OCI-LY1 (cell line): ENCODE data around the gene DPP4.

Experiments used
- H2AFZ ChIP-seq: fragments of 200-600 bp; sonication (generic), shearing (Covaris generic); 2 replicates; pipeline ENCODE4 v1.6.0; 2014; ENCODE audit warnings: antibody characterized with exemption, mild to moderate bottlenecking, low read length
- H3F3A ChIP-seq: fragments of 200-600 bp; sonication (generic), shearing (Covaris generic); 2 replicates; pipeline ENCODE4 v1.6.0; 2014; ENCODE audit warnings: mild to moderate bottlenecking, antibody characterized with exemption, low read length, moderate library complexity; ENCODE audit not compliant: insufficient read depth
- H3K27ac ChIP-seq: fragments of 200-600 bp; sonication (generic); 2 replicates; pipeline ENCODE4 v1.5.1; 2014; ENCODE audit warnings: low read length, mixed run types, mild to moderate bottlenecking, low read depth; ENCODE audit not compliant: poor library complexity, severe bottlenecking
- H3K27me3 ChIP-seq: fragments of 200-600 bp; sonication (generic); 2 replicates; pipeline ENCODE4 v1.6.0; 2014; ENCODE audit warnings: antibody characterized with exemption, mild to moderate bottlenecking, low read length, moderate library complexity; ENCODE audit not compliant: insufficient read depth
- H3K36me3 ChIP-seq: fragments of 200-600 bp; sonication (generic); 2 replicates; pipeline ENCODE4 v1.6.1; 2014; ENCODE audit warnings: mild to moderate bottlenecking, antibody characterized with exemption, low read length, moderate library complexity, mixed read lengths; ENCODE audit not compliant: insufficient read depth
- H3K4me1 ChIP-seq: fragments of 200-600 bp; sonication (generic); 2 replicates; pipeline ENCODE4 v1.5.1; 2014; ENCODE audit warnings: mild to moderate bottlenecking, low read length, moderate library complexity; ENCODE audit not compliant: insufficient read depth, severe bottlenecking
- H3K4me2 ChIP-seq: fragments of 200-600 bp; sonication (generic), shearing (Covaris generic); 2 replicates; pipeline ENCODE4 v1.6.1; 2014; ENCODE audit warnings: low read length
- H3K4me3 ChIP-seq: fragments of 200-600 bp; sonication (generic); 2 replicates; pipeline ENCODE4 v1.5.1; 2014; ENCODE audit warnings: low read length, low read depth, mild to moderate bottlenecking, mixed read lengths; ENCODE audit not compliant: poor library complexity, severe bottlenecking
- H3K79me2 ChIP-seq: fragments of 200-600 bp; shearing (Covaris generic); 2 replicates; pipeline ENCODE4 v1.6.1; 2016; ENCODE audit warnings: mixed run types, low read length, mixed read lengths; ENCODE audit not compliant: insufficient read depth
- H3K9ac ChIP-seq: fragments of 200-600 bp; sonication (generic), shearing (Covaris generic); 2 replicates; pipeline ENCODE4 v1.6.1; 2014; ENCODE audit warnings: mild to moderate bottlenecking, low read length, mixed read lengths
- H3K9me2 ChIP-seq: fragments of 200-600 bp; sonication (generic), shearing (Covaris generic); 2 replicates; pipeline ENCODE4 v1.6.1; 2014; ENCODE audit warnings: low read depth, mild to moderate bottlenecking, low read length, mixed read lengths
- H3K9me3 ChIP-seq: fragments of 200-600 bp; shearing (Covaris generic); 2 replicates; pipeline ENCODE4 v1.6.1; 2014; ENCODE audit warnings: low read length, mixed read lengths
- H4K20me1 ChIP-seq: fragments of 200-600 bp; sonication (generic), shearing (Covaris generic); 2 replicates; pipeline ENCODE4 v1.6.0; 2016; ENCODE audit warnings: mild to moderate bottlenecking, low read length; ENCODE audit not compliant: insufficient read depth
- CTCF ChIP-seq: fragments of 200-600 bp; sonication (generic), shearing (Covaris generic); IDR thresholded peaks from 2 replicates; pipeline ENCODE4 v1.5.1; 2017; ENCODE audit warnings: mild to moderate bottlenecking, antibody characterized with exemption, low read length, moderate library complexity, mixed read lengths
- EZH2 ChIP-seq: fragments of 200-600 bp; sonication (generic), shearing (Covaris generic); IDR thresholded peaks from 2 replicates; pipeline ENCODE4 v1.8.0; 2017; ENCODE audit warnings: borderline replicate concordance, mixed run types, mild to moderate bottlenecking, antibody characterized with exemption, low read length, moderate library complexity, mixed read lengths

The DPP4 gene

GRCh38 chr2:162021516-162022058 lies 52.4 kb downstream of the DPP4 start:
- Histone ChIP-seq H3F3A (no peaks in the 10 kb centered on the region), H3K4me1 (no peaks in the 10 kb centered on the region), H3K4me3 (no peak overlapping the region), H3K4me2 (no peak overlapping the region), H3K79me2 (no peaks in the 10 kb centered on the region), H3K27ac (no peak overlapping the region), H3K27me3 (no peaks in the 10 kb centered on the region), H3K9me3 (no peaks in the 10 kb centered on the region), H4K20me1 (no peaks in the 10 kb centered on the region), H3K9ac (no peak overlapping the region), H3K36me3 (no peaks in the 10 kb centered on the region), H3K9me2 (no peaks in the 10 kb centered on the region), H2AFZ (no peak overlapping the region)
- TF ChIP-seq CTCF (no peak), EZH2 (no peak)

- H3K9me3 ChIP-seq = no peaks in the 10 kb centered on the region
- H3K79me2 ChIP-seq = no peaks in the 10 kb centered on the region
- no peaks in the 10 kb centered on the region for H3K27me3 ChIP-seq
- no peak for TF ChIP-seq CTCF
- no peak for TF ChIP-seq EZH2
- no peaks in the 10 kb centered on the region for H3K9me2 ChIP-seq
- H3K4me2 ChIP-seq = no peak overlapping the region
- H3K36me3 ChIP-seq = no peaks in the 10 kb centered on the region
- H3F3A ChIP-seq = no peaks in the 10 kb centered on the region
- H2AFZ ChIP-seq = no peak overlapping the region
- H3K4me1 ChIP-seq = no peaks in the 10 kb centered on the region
- H3K9ac ChIP-seq = no peak overlapping the region
- H3K4me3 ChIP-seq = no peak overlapping the region
- H4K20me1 ChIP-seq = no peaks in the 10 kb centered on the region
- H3K27ac ChIP-seq = no peak overlapping the region
Observed at GRCh38 chr2:162018530-162018929, 55.5 kb downstream of the DPP4 start.

DNA sequence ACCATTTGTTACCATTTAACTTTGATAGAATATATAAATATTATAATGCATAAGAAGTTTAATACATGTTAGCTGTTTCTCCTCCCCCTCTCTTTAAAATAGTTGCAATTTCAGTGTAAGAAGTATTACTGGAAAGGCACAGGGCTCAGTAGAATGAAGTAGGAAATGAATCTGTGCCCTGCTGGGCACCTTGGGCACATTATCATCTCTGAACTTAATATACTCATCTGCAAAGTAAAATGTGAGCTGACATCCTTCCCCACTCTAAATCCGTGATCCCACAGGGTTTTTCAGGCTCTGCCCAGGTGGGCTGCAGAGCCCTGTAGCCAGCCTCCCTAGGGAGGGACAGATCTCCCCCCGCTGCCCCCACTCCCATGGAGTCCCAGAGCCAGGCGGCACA lies 56.8 kb downstream of the DPP4 start:
- no peaks in the 10 kb centered on the region for H3K36me3 ChIP-seq
- no peaks in the 10 kb centered on the region for H3K9me3 ChIP-seq
- H3K27me3 ChIP-seq = no peaks in the 10 kb centered on the region
- H3K9ac ChIP-seq = no peak overlapping the region
- TF ChIP-seq CTCF (no peak), EZH2 (no peak)
- no peak overlapping the region for H2AFZ ChIP-seq
- no peaks in the 10 kb centered on the region for H3K4me1 ChIP-seq
- H3K79me2 ChIP-seq = no peaks in the 10 kb centered on the region
- no peak overlapping the region for H3K4me2 ChIP-seq
- H3F3A ChIP-seq = no peaks in the 10 kb centered on the region
- H3K27ac ChIP-seq = no peak overlapping the region
- H3K9me2 ChIP-seq = no peaks in the 10 kb centered on the region
- H3K4me3 ChIP-seq = no peak overlapping the region
- no peaks in the 10 kb centered on the region for H4K20me1 ChIP-seq
